Smooth muscle cell of the coronary artery (primary cell): ENCODE data around the gene BRPF3. TPM values are rescaled to one million over a fixed set of nuclear protein-coding genes. Genes with fewer than 3 reads are reported as not detected.

Experiments
- total RNA-seq: library from RNA; depleted of rRNA; stranded (reverse); fragments of >200 nt; gene quantifications from 2 replicates; pipeline ENCODE4 v1.2.3, GENCODE V29; 2014; ENCODE audit warnings: low replicate concordance

Gene BRPF3
- 9.2 and 12.5 TPM in 2 replicates for total RNA-seq

DNA sequence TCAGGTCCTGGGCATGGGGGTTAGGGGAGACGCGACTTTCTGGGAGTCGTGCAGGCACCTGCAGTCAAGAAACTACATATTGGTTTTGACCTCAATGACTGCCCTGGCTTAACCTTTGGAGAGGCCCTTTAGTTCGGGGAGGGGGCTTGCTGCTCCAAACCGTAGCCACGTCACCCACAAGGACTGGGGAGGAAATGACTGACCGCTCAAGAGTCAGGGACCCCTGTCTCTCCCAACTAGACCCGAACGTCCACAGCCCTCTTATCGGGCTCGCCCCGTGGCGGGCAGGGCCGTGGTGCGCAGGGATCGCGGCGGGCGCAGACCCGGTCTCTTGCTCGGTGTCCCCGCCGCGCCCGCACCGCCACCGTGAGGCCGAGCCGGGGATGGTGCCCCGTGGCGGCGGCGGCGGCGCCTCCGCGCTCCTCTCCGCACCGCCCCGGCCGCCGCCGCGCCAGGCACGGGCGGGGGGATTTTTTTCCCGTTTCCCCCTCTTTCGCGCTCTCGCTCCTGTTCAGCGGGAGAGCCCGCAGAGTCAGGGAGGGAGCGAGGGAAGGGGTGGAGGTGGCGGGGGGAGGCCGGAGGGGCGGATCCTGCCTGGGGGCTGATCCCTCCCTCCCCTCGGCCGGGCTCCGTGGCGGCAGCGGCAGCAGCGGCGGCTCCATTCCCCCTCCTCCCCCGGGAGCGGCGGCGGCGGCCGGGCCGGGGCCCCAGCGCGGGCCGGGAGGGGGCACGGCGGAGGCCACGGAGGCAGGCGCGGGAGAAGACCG lies at the start of gene BRPF3:
BRPF3 (plus strand) TSS at position 632 of the 767 bp plus-strand sequence. CDS start 3,579 bp downstream, outside the sequence.

GRCh38 chr6:36269834-36270705 lies 73.5 kb downstream of the BRPF3 start, which contains the start of gene PNPLA1:
PNPLA1 (plus strand) TSS chr6:36270060; CDS start chr6:36270460, 400 bp downstream.

Other genes with a start within 250 kb of the BRPF3 start
- gene SLC26A8, start 172.1 kb upstream of the BRPF3 start, total RNA-seq = under 0.01 TPM in 1 of 2 replicates, not detected in the other
- 35.0 and 63.9 TPM in 2 replicates for gene MAPK14, start 168.9 kb upstream of the BRPF3 start, total RNA-seq
- gene MAPK13, start 66.2 kb upstream of the BRPF3 start, total RNA-seq = 2.4 and 10.1 TPM in 2 replicates
- 0.15 TPM in 1 of 2 replicates, not detected in the other for gene PNPLA1, start 73.3 kb downstream of the BRPF3 start, total RNA-seq
- not detected in 2 replicates for gene BNIP5, start 140.1 kb downstream of the BRPF3 start, total RNA-seq
- gene ETV7, start 190.9 kb downstream of the BRPF3 start, total RNA-seq = 0.75 and 2.8 TPM in 2 replicates
- 0.08 and 0.12 TPM in 2 replicates for gene PXT1, start 246.1 kb downstream of the BRPF3 start, total RNA-seq
- gene KCTD20, start 246.3 kb downstream of the BRPF3 start, total RNA-seq = 64.6 and 84.5 TPM in 2 replicates